ENCODE measurements around the gene PRDM15.

PRDM15 gene

GRCh38 chr21:41831866-41832595 is 47.1 kb downstream of the PRDM15 start:
- FAIRE-seq, result no peak
- DNase-seq (ENCODE audit: extremely low spot score, insufficient read length, low read depth), result no peak

- no peak for FAIRE-seq
Observed at GRCh38 chr21:41831453-41831831, 47.7 kb downstream of the PRDM15 start.

GRCh38 chr21:41830764-41831452 is 48.2 kb downstream of the PRDM15 start:
- DNase-seq (ENCODE audit: extremely low spot score, insufficient read length, low read depth) (no peak), FAIRE-seq (no peak)

More at GRCh38 chr21:41831453-41831831, 47.7 kb downstream of the PRDM15 start:
- no peak for DNase-seq (ENCODE audit: extremely low spot score, insufficient read length, low read depth)

GRCh38 chr21:41830145-41830707 is 48.9 kb downstream of the PRDM15 start:
- FAIRE-seq, result no peak

GRCh38 chr21:41828884-41829360 is 50.2 kb downstream of the PRDM15 start:
- no peak for FAIRE-seq

More at GRCh38 chr21:41830145-41830707, 48.9 kb downstream of the PRDM15 start:
- no peak for DNase-seq (ENCODE audit: extremely low spot score, insufficient read length, low read depth)

GRCh38 chr21:41827951-41828883 is 50.9 kb downstream of the PRDM15 start:
- no peak for FAIRE-seq
- no peak for DNase-seq (ENCODE audit: extremely low spot score, insufficient read length, low read depth)

More at GRCh38 chr21:41828884-41829360, 50.2 kb downstream of the PRDM15 start:
- no peak for DNase-seq (ENCODE audit: extremely low spot score, insufficient read length, low read depth)

- no peak for DNase-seq (ENCODE audit: extremely low spot score, insufficient read length, low read depth)
- FAIRE-seq, result no peak
Observed at GRCh38 chr21:41825881-41826280, 53.3 kb downstream of the PRDM15 start.

- FAIRE-seq (no peak), DNase-seq (ENCODE audit: extremely low spot score, insufficient read length, low read depth) (no peak)
Observed at GRCh38 chr21:41825216-41825615, 53.9 kb downstream of the PRDM15 start.

GRCh38 chr21:41824466-41825207 is 54.5 kb downstream of the PRDM15 start:
- FAIRE-seq, result no peak
- DNase-seq (ENCODE audit: extremely low spot score, insufficient read length, low read depth), result no peak

GRCh38 chr21:41823906-41824305 is 55.2 kb downstream of the PRDM15 start:
- DNase-seq (ENCODE audit: extremely low spot score, insufficient read length, low read depth) (no peak), FAIRE-seq (no peak)

GRCh38 chr21:41823166-41823565 is 56.0 kb downstream of the PRDM15 start:
- FAIRE-seq, result no peak
- no peak for DNase-seq (ENCODE audit: extremely low spot score, insufficient read length, low read depth)

- no peak for DNase-seq (ENCODE audit: extremely low spot score, insufficient read length, low read depth)
- no peak for FAIRE-seq
Observed at GRCh38 chr21:41821756-41822431, 57.2 kb downstream of the PRDM15 start.

GRCh38 chr21:41821081-41821755 is 57.9 kb downstream of the PRDM15 start:
- DNase-seq (ENCODE audit: extremely low spot score, insufficient read length, low read depth) (no peak), FAIRE-seq (no peak)

GRCh38 chr21:41820384-41821080 is 58.6 kb downstream of the PRDM15 start:
- no peak for FAIRE-seq

GRCh38 chr21:41819856-41820281 is 59.3 kb downstream of the PRDM15 start:
- no peak for FAIRE-seq
- no peak for DNase-seq (ENCODE audit: extremely low spot score, insufficient read length, low read depth)

More at GRCh38 chr21:41820384-41821080, 58.6 kb downstream of the PRDM15 start:
- no peak for DNase-seq (ENCODE audit: extremely low spot score, insufficient read length, low read depth)

- DNase-seq (ENCODE audit: extremely low spot score, insufficient read length, low read depth), result no peak
- no peak for FAIRE-seq
Observed at GRCh38 chr21:41819236-41819855, 59.8 kb downstream of the PRDM15 start.
